GM12801 (cell line): ENCODE data around the gene CHTF8.

Source experiments
- CTCF ChIP-seq: IDR thresholded peaks from one replicate; pipeline ENCODE4 v1.5.1; 2011; ENCODE audit warnings: control low read depth; ENCODE audit not compliant: insufficient read length; ENCODE audit errors: extremely low read depth

Gene CHTF8

DNA sequence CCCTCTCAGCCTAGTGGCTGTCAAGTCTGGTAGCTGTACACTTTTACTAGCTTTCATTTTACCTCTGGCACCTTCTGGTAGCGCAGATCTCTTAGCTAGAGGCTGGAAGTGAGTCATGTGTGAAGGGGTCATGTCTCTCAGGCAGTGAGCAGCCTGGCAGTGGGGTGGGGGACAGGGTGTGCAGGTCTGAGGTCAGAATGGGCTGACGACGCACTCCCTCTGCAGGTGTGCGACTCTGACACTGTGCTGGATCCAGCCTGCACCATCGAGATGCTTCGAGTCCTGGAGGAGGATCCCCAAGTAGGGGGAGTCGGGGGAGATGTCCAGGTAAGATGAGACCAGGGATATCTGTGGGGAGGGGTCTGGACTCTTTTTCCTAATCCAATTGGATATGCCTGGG is 19.2 kb downstream of the CHTF8 start:
- TF ChIP-seq CTCF = no peak

DNA sequence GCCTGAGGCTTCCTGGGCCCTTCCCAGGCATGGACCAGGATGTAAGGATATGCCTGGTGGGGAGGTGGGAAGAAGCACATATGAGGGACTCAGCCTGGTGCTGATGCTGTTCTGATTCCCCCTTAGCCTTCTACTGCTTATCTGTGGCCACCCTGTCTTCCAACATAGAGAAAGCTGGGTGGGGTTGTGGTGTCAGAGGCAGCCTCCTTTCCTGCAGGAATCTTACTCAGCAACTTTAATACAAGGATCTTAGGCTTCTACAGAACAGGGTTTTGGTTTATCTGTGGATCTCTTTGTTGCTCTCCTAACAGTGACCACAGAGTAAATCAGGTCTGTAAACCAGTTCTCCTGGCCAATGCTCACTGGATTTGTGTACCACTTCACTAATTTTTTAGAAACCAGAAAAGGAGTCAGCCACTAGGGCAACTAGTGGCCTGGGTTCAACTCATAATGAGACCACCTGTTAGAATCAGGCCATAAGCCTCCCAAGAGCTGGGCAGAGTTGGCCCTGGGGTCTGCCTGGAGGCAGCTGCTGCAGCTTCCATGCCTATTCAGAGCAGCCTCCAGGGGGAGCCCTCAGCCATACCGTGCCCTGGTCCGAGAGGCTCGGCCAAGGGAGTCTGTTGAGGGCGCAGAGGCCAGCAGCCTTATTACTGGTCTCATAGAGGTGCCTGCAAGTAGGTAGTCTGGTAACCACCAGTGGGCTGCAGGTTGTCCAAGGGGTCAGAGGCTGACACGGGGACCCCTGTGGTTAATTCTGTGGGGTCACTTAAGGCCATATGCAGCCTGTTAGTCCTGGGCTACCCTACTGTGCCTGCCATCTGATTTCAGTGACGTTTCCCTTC is 19.9 kb downstream of the CHTF8 start:
- no peak for TF ChIP-seq CTCF

DNA sequence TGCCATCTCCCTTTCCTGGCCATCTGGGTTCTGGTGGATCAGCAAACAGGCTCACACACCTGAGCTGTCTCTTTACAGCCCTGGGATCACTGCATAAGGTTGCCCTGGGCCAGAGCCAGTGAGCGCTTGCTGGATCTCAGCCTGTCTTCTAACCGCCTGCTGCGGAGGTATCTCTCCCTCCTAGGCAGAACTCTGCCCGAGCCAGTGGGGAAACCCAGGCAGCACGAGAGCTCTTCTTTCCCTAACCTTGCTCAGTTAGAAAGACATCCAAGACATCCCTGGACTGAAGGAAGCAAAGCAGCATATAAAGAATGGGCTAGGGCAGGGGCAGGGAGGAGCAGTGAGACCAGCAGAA is 20.5 kb downstream of the CHTF8 start:
- no peak for TF ChIP-seq CTCF

DNA sequence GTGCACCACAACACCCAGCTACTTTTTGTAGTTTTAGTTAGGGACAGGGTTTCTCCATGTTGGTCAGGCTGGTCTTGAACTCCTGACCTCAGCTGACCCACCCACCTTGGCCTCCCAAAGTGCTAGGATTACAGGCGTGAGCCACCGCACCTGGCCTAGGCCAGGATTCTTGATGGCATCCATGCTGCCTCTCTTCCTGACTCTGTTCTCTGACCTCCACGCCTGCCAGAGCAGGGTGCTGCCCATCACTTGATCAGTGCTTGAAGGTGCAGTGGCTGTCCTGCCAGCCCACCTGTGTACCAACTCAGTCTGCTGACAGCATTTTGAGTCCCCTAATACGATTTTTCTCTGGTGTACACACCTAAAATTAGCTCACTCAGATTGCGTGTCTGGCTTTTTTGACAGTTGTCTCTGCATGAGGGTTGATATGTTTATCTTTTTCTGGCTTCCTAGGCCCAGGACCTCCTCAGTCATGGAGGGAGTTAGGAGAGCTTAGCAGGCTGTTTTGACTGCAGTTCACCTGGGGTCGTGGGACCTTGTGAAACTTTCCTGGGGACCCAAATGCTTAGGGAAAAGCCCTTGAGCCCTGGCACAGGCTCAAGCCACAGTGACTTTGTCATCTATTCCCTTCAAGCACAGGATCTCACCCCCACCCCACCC is 21.0 kb downstream of the CHTF8 start:
- TF ChIP-seq CTCF = no peak

GRCh38 chr16:69110406-69110805 is 22.0 kb downstream of the CHTF8 start:
- no peak for TF ChIP-seq CTCF

DNA sequence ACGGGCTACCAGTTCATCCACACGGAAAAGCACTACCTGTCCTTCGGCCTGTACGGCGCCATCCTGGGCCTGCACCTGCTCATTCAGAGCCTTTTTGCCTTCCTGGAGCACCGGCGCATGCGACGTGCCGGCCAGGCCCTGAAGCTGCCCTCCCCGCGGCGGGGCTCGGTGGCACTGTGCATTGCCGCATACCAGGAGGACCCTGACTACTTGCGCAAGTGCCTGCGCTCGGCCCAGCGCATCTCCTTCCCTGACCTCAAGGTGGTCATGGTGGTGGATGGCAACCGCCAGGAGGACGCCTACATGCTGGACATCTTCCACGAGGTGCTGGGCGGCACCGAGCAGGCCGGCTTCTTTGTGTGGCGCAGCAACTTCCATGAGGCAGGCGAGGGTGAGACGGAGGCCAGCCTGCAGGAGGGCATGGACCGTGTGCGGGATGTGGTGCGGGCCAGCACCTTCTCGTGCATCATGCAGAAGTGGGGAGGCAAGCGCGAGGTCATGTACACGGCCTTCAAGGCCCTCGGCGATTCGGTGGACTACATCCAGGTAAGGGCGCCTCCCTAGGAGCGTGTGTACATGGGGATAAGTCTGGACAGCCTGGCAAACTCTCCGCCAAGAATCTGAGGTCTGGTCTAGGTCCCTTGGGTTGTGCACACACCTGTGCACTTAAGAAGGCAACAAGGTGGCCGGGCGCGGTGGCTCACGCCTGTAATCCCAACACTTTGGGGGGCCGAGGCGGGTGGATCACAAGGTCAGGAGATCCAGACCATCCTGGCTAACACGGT is 22.7 kb downstream of the CHTF8 start:
- TF ChIP-seq CTCF = no peak

DNA sequence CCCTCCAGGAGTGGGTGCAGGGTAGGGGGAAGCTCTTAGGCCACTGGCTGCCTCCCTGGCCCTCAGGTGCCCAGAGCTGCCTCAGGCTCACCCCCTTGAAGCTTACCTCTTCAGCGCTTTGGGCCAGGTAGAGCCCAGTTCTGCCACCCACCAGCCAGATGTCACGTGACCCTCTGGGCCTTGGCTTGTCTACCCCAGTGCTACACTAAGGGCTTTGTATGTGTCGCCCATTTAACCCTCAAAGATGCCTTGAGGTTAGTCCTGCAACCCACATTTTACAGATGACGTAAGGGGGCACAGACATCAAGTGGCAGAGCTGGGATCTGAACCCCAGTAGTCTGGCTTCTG is 23.5 kb downstream of the CHTF8 start:
- no peak for TF ChIP-seq CTCF
